Measurements from ENCODE around the gene HPSE2.

- TF ChIP-seq, protein P1, sequence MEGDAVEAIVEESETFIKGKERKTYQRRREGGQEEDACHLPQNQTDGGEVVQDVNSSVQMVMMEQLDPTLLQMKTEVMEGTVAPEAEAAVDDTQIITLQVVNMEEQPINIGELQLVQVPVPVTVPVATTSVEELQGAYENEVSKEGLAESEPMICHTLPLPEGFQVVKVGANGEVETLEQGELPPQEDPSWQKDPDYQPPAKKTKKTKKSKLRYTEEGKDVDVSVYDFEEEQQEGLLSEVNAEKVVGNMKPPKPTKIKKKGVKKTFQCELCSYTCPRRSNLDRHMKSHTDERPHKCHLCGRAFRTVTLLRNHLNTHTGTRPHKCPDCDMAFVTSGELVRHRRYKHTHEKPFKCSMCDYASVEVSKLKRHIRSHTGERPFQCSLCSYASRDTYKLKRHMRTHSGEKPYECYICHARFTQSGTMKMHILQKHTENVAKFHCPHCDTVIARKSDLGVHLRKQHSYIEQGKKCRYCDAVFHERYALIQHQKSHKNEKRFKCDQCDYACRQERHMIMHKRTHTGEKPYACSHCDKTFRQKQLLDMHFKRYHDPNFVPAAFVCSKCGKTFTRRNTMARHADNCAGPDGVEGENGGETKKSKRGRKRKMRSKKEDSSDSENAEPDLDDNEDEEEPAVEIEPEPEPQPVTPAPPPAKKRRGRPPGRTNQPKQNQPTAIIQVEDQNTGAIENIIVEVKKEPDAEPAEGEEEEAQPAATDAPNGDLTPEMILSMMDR (IDR thresholded peaks at IDR 0.05): no peak
- no peak for TF ChIP-seq POLR2AphosphoS5 (IDR thresholded peaks at IDR 0.05)
- TF ChIP-seq POLR2A (IDR thresholded peaks at IDR 0.05): no peak
Observed at GRCh38 chr10:98567391-98568133, 668.1 kb downstream of the HPSE2 start.
